BJ (cell line): ENCODE results near the gene SECISBP2L. TPM values are rescaled to one million over a fixed set of nuclear protein-coding genes. Genes with fewer than 3 reads are reported as not detected.
A peak's percentile ranks its signal among the peaks of the same experiment; 100 is the strongest.

Source experiments
- CTCF ChIA-PET: fragments of 350-600 bp; formaldehyde crosslinking; extraction: SDS; loops from one replicate; lab custom pipeline; 2021; ENCODE audit warnings: antibody characterized with exemption, inconsistent platforms; lab: Yijun Ruan, JAX
- POLR2A ChIA-PET: fragments of 300-600 bp; sonication (Branson Sonifier 250); formaldehyde crosslinking; extraction: SDS; loops from one replicate; lab custom pipeline; 2021; ENCODE audit warnings: antibody characterized with exemption; lab: Charles Lee
- DNase-seq: peaks from one replicate; pipeline ENCODE4 v3.0.0-alpha.2; 2011; ENCODE audit warnings: low read depth
- H3K27me3 ChIP-seq: 2 replicates; pipeline ENCODE4 v1.6.0; 2011; ENCODE audit warnings: low read length; ENCODE audit not compliant: control insufficient read depth, insufficient read depth
- H3K36me3 ChIP-seq: 2 replicates; pipeline ENCODE4 v1.5.1; 2011; ENCODE audit warnings: low read length; ENCODE audit not compliant: control insufficient read depth, insufficient read depth
- H3K4me3 ChIP-seq: 2 replicates; pipeline ENCODE4 v1.5.1; 2011; ENCODE audit warnings: low read depth, mild to moderate bottlenecking, control low read depth, low read length
- CTCF ChIP-seq: IDR thresholded peaks from 2 replicates; pipeline ENCODE4 v1.5.1; 2011; ENCODE audit warnings: low read depth, mild to moderate bottlenecking, control low read depth, inconsistent platforms, low read length, moderate library complexity; ENCODE audit not compliant: insufficient read depth
- polyA plus RNA-seq: library from polyadenylated mRNA; depleted of rRNA; stranded (reverse); fragments of >200 nt; gene quantifications from 2 replicates; pipeline ENCODE4 v1.2.3, GENCODE V29; 2011

Gene SECISBP2L
- polyA plus RNA-seq, 1 experiment: 23.8 TPM

- POLR2A ChIA-PET: interaction anchor here (0.6 kb wide), 1 partner anchor 73 kb away, joined by 3 read pairs; no protein-coding TSS in a partner anchor
- no peak for TF ChIP-seq CTCF
- CTCF ChIA-PET: interaction anchor here (1.5 to 5.2 kb wide), 6 partner anchors 8 to 126 kb away, joined by 3 to 48 read pairs (median 14); partner anchors contain the start of gene EID1
- DNase-seq: no peak
- Histone ChIP-seq H3K4me3 (no peak overlapping the region), H3K36me3 (no peaks in the 10 kb centered on the region), H3K27me3 (no peaks in the 10 kb centered on the region)
Observed at GRCh38 chr15:48967336-48967735, 78.9 kb downstream of the SECISBP2L start.

- no peak for DNase-seq
- POLR2A ChIA-PET: no interaction called here
- H3K4me3 ChIP-seq: no peak overlapping the region
- CTCF ChIA-PET: interaction anchor here (1.1 to 5.2 kb wide), 10 partner anchors 8 to 179 kb away, joined by 3 to 48 read pairs (median 6); partner anchors contain the start of gene EID1
- H3K36me3 ChIP-seq: no peaks in the 10 kb centered on the region
- TF ChIP-seq CTCF: no peak
- H3K27me3 ChIP-seq: no peaks in the 10 kb centered on the region
Observed at GRCh38 chr15:48966595-48967301, 79.5 kb downstream of the SECISBP2L start.

- Histone ChIP-seq H3K4me3 (no peak overlapping the region), H3K27me3 (no peaks in the 10 kb centered on the region), H3K36me3 (no peaks in the 10 kb centered on the region)
- DNase-seq: no peak
- ChIA-PET POLR2A (no interaction called here), CTCF (interaction anchor here (0.6 to 5.2 kb wide), 12 partner anchors 9 to 179 kb away, joined by 3 to 48 read pairs (median 6); partner anchors contain the start of gene EID1)
- peak; percentile 56 for TF ChIP-seq CTCF
Observed at GRCh38 chr15:48965972-48966371, 80.3 kb downstream of the SECISBP2L start.

GRCh38 chr15:48964898-48965297 lies 81.3 kb downstream of the SECISBP2L start:
- CTCF ChIA-PET: interaction anchor here (1.1 to 5.2 kb wide), 7 partner anchors 10 to 105 kb away, joined by 3 to 48 read pairs (median 4); no protein-coding TSS in a partner anchor
- TF ChIP-seq CTCF: no peak
- POLR2A ChIA-PET: no interaction called here
- DNase-seq: no peak
- no peak overlapping the region for H3K4me3 ChIP-seq
- no peaks in the 10 kb centered on the region for H3K27me3 ChIP-seq
- no peaks in the 10 kb centered on the region for H3K36me3 ChIP-seq

- H3K27me3 ChIP-seq: no peaks in the 10 kb centered on the region
- POLR2A ChIA-PET: no interaction called here
- TF ChIP-seq CTCF: peak; percentile 44
- no peaks in the 10 kb centered on the region for H3K36me3 ChIP-seq
- DNase-seq: no peak
- H3K4me3 ChIP-seq: peak within 1 kb of the TSS; percentile 53
- CTCF ChIA-PET: interaction anchor here (0.8 to 5.2 kb wide), 9 partner anchors 9 to 609 kb away, joined by 3 to 48 read pairs (median 4); partner anchors contain the start of gene EID1
Observed at GRCh38 chr15:48963524-48964113, 82.6 kb downstream of the SECISBP2L start, which contains the start of gene SHC4. Gene SHC4, minus strand, starts transcription at chr15:48963919. Its CDS starts 904 bp downstream, at chr15:48963015.
